Measurements from ENCODE around the gene FAM107A. TPM values are rescaled to one million over a fixed set of nuclear protein-coding genes. Genes with fewer than 3 reads are reported as not detected.

FAM107A gene
- total and polyA plus RNA-seq, 2 of the 13 experiments (the other 11 are each of a cell fraction or from before 2014, with no cell fraction given), result not detected

- TF ChIP-seq KMT2B (CRISPR knock-in tag; IDR thresholded peaks at IDR 0.05) (peak; percentile 57; the same call in 1 of the 2 replicates), ZNF34 (CRISPR knock-in tag; IDR thresholded peaks at IDR 0.05; ENCODE audit: borderline replicate concordance) (no peak), TGIF2 (CRISPR knock-in tag; IDR thresholded peaks at IDR 0.05) (0 out of 2 replicates have a peak, but pooled peaks have one; percentile 51), SETDB1 (CRISPR knock-in tag; IDR thresholded peaks at IDR 0.05; ENCODE audit: borderline replicate concordance) (no peak), HIC2 (CRISPR knock-in tag; IDR thresholded peaks at IDR 0.05; ENCODE audit: low read depth) (peak; percentile 65; the same call in 1 of the 2 replicates), SIX1 (CRISPR knock-in tag; IDR thresholded peaks at IDR 0.05; ENCODE audit: borderline replicate concordance) (0 out of 2 replicates have a peak, but pooled peaks have one; percentile 22), MLLT10 (CRISPR knock-in tag; IDR thresholded peaks at IDR 0.05) (no peak), TFE3 (CRISPR knock-in tag; IDR thresholded peaks at IDR 0.05) (peak; percentile 97), MAF1 (CRISPR knock-in tag; IDR thresholded peaks at IDR 0.05; ENCODE audit: borderline replicate concordance) (0 out of 2 replicates have a peak, but pooled peaks have one; percentile 8), ZNF761 (CRISPR knock-in tag; conservative IDR thresholded peaks at IDR 0.05) (peak; percentile 73; the same call in 1 of the 2 replicates), ZFY (CRISPR knock-in tag; IDR thresholded peaks at IDR 0.05) (peak; percentile 46; the same call in 1 of the 2 replicates), SIX4 (CRISPR knock-in tag; IDR thresholded peaks at IDR 0.05) (peak; percentile 47; the same call in 1 of the 2 replicates), SRY (CRISPR knock-in tag; IDR thresholded peaks at IDR 0.05) (0 out of 2 replicates have a peak, but pooled peaks have one; percentile 73), ZNF552 (CRISPR knock-in tag; IDR thresholded peaks at IDR 0.05; ENCODE audit: borderline replicate concordance) (peak; percentile 87)
- TF ChIP-seq, protein P1, sequence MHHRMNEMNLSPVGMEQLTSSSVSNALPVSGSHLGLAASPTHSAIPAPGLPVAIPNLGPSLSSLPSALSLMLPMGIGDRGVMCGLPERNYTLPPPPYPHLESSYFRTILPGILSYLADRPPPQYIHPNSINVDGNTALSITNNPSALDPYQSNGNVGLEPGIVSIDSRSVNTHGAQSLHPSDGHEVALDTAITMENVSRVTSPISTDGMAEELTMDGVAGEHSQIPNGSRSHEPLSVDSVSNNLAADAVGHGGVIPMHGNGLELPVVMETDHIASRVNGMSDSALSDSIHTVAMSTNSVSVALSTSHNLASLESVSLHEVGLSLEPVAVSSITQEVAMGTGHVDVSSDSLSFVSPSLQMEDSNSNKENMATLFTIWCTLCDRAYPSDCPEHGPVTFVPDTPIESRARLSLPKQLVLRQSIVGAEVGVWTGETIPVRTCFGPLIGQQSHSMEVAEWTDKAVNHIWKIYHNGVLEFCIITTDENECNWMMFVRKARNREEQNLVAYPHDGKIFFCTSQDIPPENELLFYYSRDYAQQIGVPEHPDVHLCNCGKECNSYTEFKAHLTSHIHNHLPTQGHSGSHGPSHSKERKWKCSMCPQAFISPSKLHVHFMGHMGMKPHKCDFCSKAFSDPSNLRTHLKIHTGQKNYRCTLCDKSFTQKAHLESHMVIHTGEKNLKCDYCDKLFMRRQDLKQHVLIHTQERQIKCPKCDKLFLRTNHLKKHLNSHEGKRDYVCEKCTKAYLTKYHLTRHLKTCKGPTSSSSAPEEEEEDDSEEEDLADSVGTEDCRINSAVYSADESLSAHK (CRISPR knock-in tag; IDR thresholded peaks at IDR 0.05; ENCODE audit: borderline replicate concordance), result no peak
- TF ChIP-seq, protein P2, sequence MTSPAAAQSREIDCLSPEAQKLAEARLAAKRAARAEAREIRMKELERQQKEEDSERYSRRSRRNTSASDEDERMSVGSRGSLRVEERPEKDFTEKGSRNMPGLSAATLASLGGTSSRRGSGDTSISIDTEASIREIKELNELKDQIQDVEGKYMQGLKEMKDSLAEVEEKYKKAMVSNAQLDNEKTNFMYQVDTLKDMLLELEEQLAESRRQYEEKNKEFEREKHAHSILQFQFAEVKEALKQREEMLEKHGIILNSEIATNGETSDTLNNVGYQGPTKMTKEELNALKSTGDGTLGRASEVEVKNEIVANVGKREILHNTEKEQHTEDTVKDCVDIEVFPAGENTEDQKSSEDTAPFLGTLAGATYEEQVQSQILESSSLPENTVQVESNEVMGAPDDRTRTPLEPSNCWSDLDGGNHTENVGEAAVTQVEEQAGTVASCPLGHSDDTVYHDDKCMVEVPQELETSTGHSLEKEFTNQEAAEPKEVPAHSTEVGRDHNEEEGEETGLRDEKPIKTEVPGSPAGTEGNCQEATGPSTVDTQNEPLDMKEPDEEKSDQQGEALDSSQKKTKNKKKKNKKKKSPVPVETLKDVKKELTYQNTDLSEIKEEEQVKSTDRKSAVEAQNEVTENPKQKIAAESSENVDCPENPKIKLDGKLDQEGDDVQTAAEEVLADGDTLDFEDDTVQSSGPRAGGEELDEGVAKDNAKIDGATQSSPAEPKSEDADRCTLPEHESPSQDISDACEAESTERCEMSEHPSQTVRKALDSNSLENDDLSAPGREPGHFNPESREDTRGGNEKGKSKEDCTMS (CRISPR knock-in tag; conservative IDR thresholded peaks at IDR 0.05), result no peak
- TF ChIP-seq, protein P3, sequence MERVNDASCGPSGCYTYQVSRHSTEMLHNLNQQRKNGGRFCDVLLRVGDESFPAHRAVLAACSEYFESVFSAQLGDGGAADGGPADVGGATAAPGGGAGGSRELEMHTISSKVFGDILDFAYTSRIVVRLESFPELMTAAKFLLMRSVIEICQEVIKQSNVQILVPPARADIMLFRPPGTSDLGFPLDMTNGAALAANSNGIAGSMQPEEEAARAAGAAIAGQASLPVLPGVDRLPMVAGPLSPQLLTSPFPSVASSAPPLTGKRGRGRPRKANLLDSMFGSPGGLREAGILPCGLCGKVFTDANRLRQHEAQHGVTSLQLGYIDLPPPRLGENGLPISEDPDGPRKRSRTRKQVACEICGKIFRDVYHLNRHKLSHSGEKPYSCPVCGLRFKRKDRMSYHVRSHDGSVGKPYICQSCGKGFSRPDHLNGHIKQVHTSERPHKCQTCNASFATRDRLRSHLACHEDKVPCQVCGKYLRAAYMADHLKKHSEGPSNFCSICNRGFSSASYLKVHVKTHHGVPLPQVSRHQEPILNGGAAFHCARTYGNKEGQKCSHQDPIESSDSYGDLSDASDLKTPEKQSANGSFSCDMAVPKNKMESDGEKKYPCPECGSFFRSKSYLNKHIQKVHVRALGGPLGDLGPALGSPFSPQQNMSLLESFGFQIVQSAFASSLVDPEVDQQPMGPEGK (CRISPR knock-in tag; IDR thresholded peaks at IDR 0.05), result peak; percentile 28; the same call in 1 of the 2 replicates
These were observed 56.5 kb downstream of the FAM107A start (continued) for GRCh38 chr3:58520403-58521335.

Measured in HepG2 (cell line).